ENCODE data around the gene SLC2A13.

Gene SLC2A13

DNA sequence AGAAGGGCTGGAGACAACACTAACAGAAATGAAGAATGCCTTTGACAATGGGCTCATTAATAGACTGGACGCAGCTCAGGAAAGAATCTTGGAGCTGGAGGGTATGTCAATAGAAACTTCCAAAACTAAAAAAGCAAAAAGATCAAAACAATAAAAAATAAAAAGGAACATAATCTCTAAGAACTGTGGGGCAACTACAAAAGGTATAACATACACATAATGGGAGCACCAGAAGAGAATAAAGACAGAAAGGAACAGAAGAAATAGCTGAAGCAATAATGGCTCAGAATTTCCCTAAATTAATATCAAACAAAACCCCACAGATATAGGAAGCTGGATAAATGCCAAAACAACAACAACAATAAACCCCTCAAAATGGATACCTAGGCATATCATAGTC is 362.2 kb downstream of the SLC2A13 start:
- CTCF ChIA-PET = no interaction called here
- no peak overlapping the region for H3K4me3 ChIP-seq (ENCODE audit: low read depth, low read length)
- POLR2A ChIA-PET = no interaction called here
- no peak for DNase-seq (ENCODE audit: low read depth, low spot score)
- TF ChIP-seq, protein P1, sequence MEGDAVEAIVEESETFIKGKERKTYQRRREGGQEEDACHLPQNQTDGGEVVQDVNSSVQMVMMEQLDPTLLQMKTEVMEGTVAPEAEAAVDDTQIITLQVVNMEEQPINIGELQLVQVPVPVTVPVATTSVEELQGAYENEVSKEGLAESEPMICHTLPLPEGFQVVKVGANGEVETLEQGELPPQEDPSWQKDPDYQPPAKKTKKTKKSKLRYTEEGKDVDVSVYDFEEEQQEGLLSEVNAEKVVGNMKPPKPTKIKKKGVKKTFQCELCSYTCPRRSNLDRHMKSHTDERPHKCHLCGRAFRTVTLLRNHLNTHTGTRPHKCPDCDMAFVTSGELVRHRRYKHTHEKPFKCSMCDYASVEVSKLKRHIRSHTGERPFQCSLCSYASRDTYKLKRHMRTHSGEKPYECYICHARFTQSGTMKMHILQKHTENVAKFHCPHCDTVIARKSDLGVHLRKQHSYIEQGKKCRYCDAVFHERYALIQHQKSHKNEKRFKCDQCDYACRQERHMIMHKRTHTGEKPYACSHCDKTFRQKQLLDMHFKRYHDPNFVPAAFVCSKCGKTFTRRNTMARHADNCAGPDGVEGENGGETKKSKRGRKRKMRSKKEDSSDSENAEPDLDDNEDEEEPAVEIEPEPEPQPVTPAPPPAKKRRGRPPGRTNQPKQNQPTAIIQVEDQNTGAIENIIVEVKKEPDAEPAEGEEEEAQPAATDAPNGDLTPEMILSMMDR (IDR thresholded peaks at IDR 0.05; ENCODE audit: insufficient read depth, low read length, missing control alignments) = no peak

DNA sequence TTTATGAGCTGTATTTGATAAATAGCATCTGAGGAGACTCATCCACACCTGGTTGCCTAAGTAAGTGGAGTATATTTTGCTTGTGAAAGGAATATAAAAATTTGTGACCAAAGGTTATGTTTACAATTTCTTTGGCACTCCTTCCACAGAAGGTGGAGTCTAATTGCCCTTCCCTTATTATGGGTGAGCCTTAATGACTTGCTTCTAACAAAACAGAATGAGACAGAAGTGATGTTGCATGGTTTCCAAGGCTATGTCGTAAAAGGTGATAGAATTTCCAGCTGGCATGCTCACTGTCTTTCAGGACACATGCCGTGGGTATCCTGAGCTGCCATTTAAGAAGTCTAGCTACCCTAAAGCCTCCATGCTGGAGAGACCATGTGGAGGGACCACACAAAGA is 369.5 kb downstream of the SLC2A13 start:
- ChIA-PET POLR2A (no interaction called here), CTCF (no interaction called here)
- H3K4me3 ChIP-seq (ENCODE audit: low read depth, low read length) = no peak overlapping the region
- TF ChIP-seq, protein P1 (IDR thresholded peaks at IDR 0.05; ENCODE audit: insufficient read depth, low read length, missing control alignments) = no peak
- DNase-seq (ENCODE audit: low read depth, low spot score) = no peak

DNA sequence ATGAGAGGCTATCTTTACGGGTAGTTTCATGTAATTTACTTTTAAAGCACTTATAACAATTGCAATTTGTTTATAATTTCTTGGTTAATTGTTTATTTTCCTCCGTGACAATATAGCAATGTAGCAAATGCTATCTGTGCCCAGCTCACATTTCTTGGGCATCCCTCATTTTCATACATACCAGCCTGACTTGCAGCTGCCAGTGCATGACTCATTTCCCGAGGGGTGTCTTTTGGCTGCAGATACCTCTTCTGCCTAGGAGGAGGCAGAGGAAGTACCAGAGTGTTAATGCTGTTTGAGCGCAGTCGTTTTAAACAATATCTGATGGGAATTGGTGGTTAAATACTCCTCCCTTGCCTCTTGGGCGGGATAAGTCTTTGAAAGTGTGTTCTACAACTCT is 382.1 kb downstream of the SLC2A13 start:
- POLR2A ChIA-PET = no interaction called here
- H3K4me3 ChIP-seq (ENCODE audit: low read depth, low read length) = no peak overlapping the region
- DNase-seq (ENCODE audit: low read depth, low spot score) = no peak
- CTCF ChIA-PET = no interaction called here
- TF ChIP-seq, protein P1 (IDR thresholded peaks at IDR 0.05; ENCODE audit: insufficient read depth, low read length, missing control alignments) = no peak

DNA sequence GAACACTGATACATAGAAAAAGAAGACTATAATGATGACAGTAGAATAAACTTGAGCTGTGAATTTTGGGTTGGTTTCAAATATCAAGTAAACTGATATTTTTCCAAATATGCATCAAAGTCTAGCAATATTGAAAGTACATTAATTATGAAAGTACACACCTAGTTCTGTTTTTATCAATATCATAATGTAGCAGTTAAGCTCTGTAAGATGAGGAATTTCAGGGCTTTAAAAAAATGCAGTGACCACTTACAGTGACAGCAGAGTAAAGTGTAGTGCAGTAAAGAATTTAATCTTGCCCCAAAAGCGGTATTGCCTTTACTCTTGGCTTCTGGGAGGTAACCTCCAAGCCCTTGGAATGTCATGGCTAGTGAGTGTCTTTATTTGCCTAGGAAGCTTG is 383.4 kb downstream of the SLC2A13 start:
- ChIA-PET CTCF (no interaction called here), POLR2A (no interaction called here)
- no peak overlapping the region for H3K4me3 ChIP-seq (ENCODE audit: low read depth, low read length)
- no peak for DNase-seq (ENCODE audit: low read depth, low spot score)
- TF ChIP-seq, protein P1 (IDR thresholded peaks at IDR 0.05; ENCODE audit: insufficient read depth, low read length, missing control alignments) = no peak

DNA sequence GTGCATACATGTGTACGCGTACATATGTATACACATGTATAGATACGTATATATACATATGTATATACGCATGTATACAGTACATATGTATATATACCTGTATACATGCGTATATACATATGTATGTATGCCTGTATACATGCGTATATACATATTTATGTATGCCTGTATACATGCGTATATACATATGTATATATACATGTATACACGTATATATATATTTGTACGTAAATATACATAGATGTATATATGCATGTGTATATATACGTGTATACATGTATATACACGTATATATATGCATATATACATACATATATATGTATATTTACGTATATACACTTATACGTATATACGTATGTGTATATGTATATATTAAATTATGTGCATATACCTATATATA is 392.3 kb downstream of the SLC2A13 start:
- CTCF ChIA-PET = no interaction called here
- POLR2A ChIA-PET = no interaction called here
- DNase-seq (ENCODE audit: low read depth, low spot score) = no peak
- TF ChIP-seq, protein P1 (IDR thresholded peaks at IDR 0.05; ENCODE audit: insufficient read depth, low read length, missing control alignments) = no peak
- no peak overlapping the region for H3K4me3 ChIP-seq (ENCODE audit: low read depth, low read length)

DNA sequence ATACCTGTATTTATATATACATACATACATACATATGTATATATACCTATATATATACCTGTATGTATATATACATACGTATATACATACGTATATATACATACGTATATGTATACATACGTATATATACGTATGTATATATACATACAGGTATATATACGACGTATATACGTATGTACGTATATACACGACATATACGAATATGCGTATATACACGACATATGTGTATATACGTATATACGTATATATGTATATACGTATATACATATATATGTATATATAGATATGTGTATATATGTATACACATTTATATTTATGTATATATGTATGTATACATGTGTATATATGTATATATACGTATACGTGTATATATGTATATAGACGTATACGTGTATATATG is 393.5 kb downstream of the SLC2A13 start:
- POLR2A ChIA-PET = no interaction called here
- CTCF ChIA-PET = no interaction called here
- DNase-seq (ENCODE audit: low read depth, low spot score) = no peak
- H3K4me3 ChIP-seq (ENCODE audit: low read depth, low read length) = no peak overlapping the region
- TF ChIP-seq, protein P1 (IDR thresholded peaks at IDR 0.05; ENCODE audit: insufficient read depth, low read length, missing control alignments) = no peak
